Heart left ventricle (tissue), 16 donors: ENCODE results near the gene TREM1. TPM values are rescaled to one million over a fixed set of nuclear protein-coding genes. Genes with fewer than 3 reads are reported as not detected.

Experiments
- ATAC-seq, 4 donors: fragments of 200-7000 bp; cut with Tn5 transposase; one replicate each; pipeline ENCODE4 v1.9.1; 2020 to 2022; ENCODE audit warnings: moderate library complexity in 4 of 4, mild to moderate bottlenecking in 3 of 4, moderate number of reproducible peaks in 1 of 4
- DNase-seq, 5 donors: peaks; one replicate each; pipeline ENCODE4 v3.0.0-alpha.2; 2020
- H3K27ac ChIP-seq, 12 donors: fragments of 200-600 bp; sonication (generic) in 4 of 12; one replicate each; pipeline versions ENCODE4 v1.5.0 to v1.8.0; 2016 to 2022; ENCODE audit warnings: mild to moderate bottlenecking in 2 of 12
- H3K27me3 ChIP-seq, 9 donors: fragments of 200-600 bp; sonication (generic) in 2 of 9; one replicate each; pipeline versions ENCODE4 v1.5.1 to v1.8.0; 2016 to 2022; ENCODE audit warnings: mild to moderate bottlenecking in 3 of 9
- H3K36me3 ChIP-seq, 9 donors: fragments of 200-600 bp; sonication (generic) in 2 of 9; one replicate each; pipeline versions ENCODE4 v1.5.0 to v1.8.0; 2018 to 2022; ENCODE audit warnings: mild to moderate bottlenecking in 2 of 9
- H3K4me1 ChIP-seq, 12 donors: fragments of 200-600 bp; sonication (generic) in 4 of 12; one replicate each; pipeline versions ENCODE4 v1.5.0 to v1.8.0; 2016 to 2022; ENCODE audit warnings: mild to moderate bottlenecking in 3 of 12
- H3K4me3 ChIP-seq, 12 donors: fragments of 200-600 bp; sonication (generic) in 4 of 12; one replicate each; pipeline versions ENCODE4 v1.5.0 to v1.8.0; 2017 to 2022; ENCODE audit warnings: mild to moderate bottlenecking in 9 of 12, moderate library complexity in 4 of 12
- H3K9me3 ChIP-seq, 12 donors: fragments of 200-600 bp; sonication (generic) in 4 of 12; one replicate each; pipeline versions ENCODE4 v1.5.0 to v1.8.0; 2016 to 2022; ENCODE audit warnings: mild to moderate bottlenecking in 1 of 12
- POLR2A ChIP-seq, 2 donors: fragments of 450-650 bp; IDR thresholded peaks; one replicate each; pipeline ENCODE4 v1.6.1; 2017; ENCODE audit warnings: antibody characterized with exemption in 2 of 2, mild to moderate bottlenecking in 2 of 2, moderate library complexity in 2 of 2
- WGBS, 4 donors: extraction: QIAGEN DNeasy Blood & Tissue Kit in 2 of 4; methylation state at CpG; one replicate each; pipeline versions ENCODE4 v1.1.5 to v1.1.7; 2013 to 2018; 5-methylcytosine and 5-hydroxymethylcytosine counted together
- intact Hi-C, 10 donors: fragments of 100-400 bp; cut with DNase I; formaldehyde crosslinking; loops; one replicate each; pipeline versions ENCODE4 v1.11.1 to v1.14.2; 2022
- polyA plus RNA-seq, 2 donors: library from polyadenylated mRNA; stranded (reverse); fragments of 200-250 nt; gene quantifications; one replicate each; pipeline ENCODE4 v1.2.3, GENCODE V29; 2013
- total RNA-seq, 9 donors: library from RNA; depleted of rRNA in 2 of 9; stranded (reverse); fragments of >200 nt in 2 of 9; fragmentation: NEBNext Ultra II Directional in 3 of 9; extraction: Animal tissue kit (Norgen Biotek cat#: 25700) in 3 of 9; gene quantifications; one replicate each; pipeline versions ENCODE4 v1.1.0 to v1.2.4, GENCODE V29; 2016 to 2023
- TF ChIP-seq, protein P1 (sequence below), 12 donors: fragments of 200-600 bp; sonication (generic) in 4 of 12; IDR thresholded peaks; one replicate each; pipeline versions ENCODE4 v1.5.0 to v1.8.0; 2018 to 2022; ENCODE audit warnings: antibody characterized with exemption in 12 of 12, mild to moderate bottlenecking in 5 of 12
- donor health status: ischemic (EF 13 %, LVEDD 7.1; RV severe dilation, severe dysfunction).
- donor health status: healthy with polysubstance abuse.
- donor health status: DM: no; HTN: yes; CAD: no.
- donor health status: DM: no; HTN: no; CAD: no.
- donor health status: ischemic (EF 25% LVEDD 6.9; RV normal size, moderate dysfunction).
- donor health status: ischemic (EF 25% LVEDD 5.7; RV mildly dilated, moderate dysfunction).
- donor health status: healthy.
- donor health status: DM: yes; HTN: yes; CAD: no.
- donor health status: ischemic (EF 35%, LVEDD 5.7; RV mildly dilated, moderate dysfunction).
- donor health status: nonischemic (EF 11% LVEDD 7.7; RV severe dilation, severe dysfunction).
- donor health status: DM: yes; HTN: yes; CAD: no.
- donor health status: PGD.
- donor health status: ischemic (EF 29% LVEDD 5.4; RV normal size, mild dysfunction).
- donor health status: nonischemic (EF 23%, LVEDD 6.1; RV moderate dilation, normal function).

Gene TREM1
- total and polyA plus RNA-seq, 11 donors: 0.19 to 18.4 (median 0.75) TPM

- no peaks in the 10 kb centered on the region for H3K9me3 ChIP-seq
- no peaks in the 10 kb centered on the region for H3K36me3 ChIP-seq
- intact Hi-C loops: no loop called here
- H3K4me3 ChIP-seq: no peak overlapping the region
- 11 to 64% (median 34%) methylated on average over 1 of the region's 1 CpG for WGBS, 4 donors
- peaks cover 0 to 3% (median 0%) of the 10 kb centered on the region in 9 donors for H3K27me3 ChIP-seq
- H3K4me1 ChIP-seq: peaks cover 0 to 21% (median 0%) of the 10 kb centered on the region in 12 donors
- TF ChIP-seq POLR2A (IDR thresholded peaks at IDR 0.05): no peak
- TF ChIP-seq, protein P1, sequence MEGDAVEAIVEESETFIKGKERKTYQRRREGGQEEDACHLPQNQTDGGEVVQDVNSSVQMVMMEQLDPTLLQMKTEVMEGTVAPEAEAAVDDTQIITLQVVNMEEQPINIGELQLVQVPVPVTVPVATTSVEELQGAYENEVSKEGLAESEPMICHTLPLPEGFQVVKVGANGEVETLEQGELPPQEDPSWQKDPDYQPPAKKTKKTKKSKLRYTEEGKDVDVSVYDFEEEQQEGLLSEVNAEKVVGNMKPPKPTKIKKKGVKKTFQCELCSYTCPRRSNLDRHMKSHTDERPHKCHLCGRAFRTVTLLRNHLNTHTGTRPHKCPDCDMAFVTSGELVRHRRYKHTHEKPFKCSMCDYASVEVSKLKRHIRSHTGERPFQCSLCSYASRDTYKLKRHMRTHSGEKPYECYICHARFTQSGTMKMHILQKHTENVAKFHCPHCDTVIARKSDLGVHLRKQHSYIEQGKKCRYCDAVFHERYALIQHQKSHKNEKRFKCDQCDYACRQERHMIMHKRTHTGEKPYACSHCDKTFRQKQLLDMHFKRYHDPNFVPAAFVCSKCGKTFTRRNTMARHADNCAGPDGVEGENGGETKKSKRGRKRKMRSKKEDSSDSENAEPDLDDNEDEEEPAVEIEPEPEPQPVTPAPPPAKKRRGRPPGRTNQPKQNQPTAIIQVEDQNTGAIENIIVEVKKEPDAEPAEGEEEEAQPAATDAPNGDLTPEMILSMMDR (IDR thresholded peaks at IDR 0.05): no peak
- no peak overlapping the region for H3K27ac ChIP-seq
- no peak for ATAC-seq
- no peak for DNase-seq
Observed at GRCh38 chr6:41291717-41292116, 5.2 kb upstream of the TREM1 start.

DNA sequence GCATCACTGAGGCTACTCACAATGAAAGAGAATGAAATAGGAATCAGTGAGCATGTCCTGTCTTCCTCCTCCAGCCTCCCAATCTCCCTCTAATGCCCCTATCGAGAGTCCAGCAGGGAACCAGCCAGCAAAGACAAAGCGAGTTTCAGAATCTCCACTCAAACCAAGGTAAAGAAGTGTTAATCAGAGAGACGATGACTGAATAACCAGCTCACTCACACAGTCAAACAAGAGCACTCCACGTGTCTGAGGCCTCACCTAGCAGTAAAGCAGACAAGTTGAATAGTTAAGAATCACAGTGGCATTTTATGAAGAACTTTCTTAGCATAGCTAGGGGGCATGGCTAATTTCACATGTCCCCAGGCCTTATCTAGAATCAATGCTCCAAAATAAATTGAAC is 3.3 kb upstream of the TREM1 start:
- Histone ChIP-seq H3K9me3 (no peaks in the 10 kb centered on the region), H3K4me3 (no peak overlapping the region), H3K27me3 (peaks cover 0 to 6% (median 0%) of the 10 kb centered on the region in 9 donors), H3K36me3 (no peaks in the 10 kb centered on the region), H3K27ac (no peak overlapping the region), H3K4me1 (peaks cover 0 to 22% (median 0%) of the 10 kb centered on the region in 12 donors)
- ATAC-seq (no peak), DNase-seq (no peak)
- WGBS, 4 donors: 76 to 89% (median 85%) methylated on average over 4 of the region's 4 CpGs
- intact Hi-C loops: no loop called here
- no peak for TF ChIP-seq POLR2A (IDR thresholded peaks at IDR 0.05)
- TF ChIP-seq, protein P1 (IDR thresholded peaks at IDR 0.05): no peak

DNA sequence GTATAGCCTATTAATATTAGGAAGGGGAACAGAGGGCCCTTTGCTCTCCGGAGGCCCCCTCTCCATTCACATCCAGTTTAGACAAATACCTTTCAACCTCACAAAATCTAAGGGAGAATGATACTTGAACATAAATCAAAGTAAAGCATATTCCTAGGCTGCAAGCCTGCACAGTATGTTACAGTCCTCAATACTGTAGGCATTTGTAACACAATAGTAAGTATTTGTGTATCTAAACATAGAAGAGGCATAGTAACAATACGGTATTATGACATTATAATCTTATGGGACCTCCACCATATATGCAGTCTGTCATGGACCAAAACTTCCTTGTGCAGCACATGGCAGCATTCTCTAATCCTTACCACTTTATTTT is 2.3 kb upstream of the TREM1 start:
- Histone ChIP-seq H3K9me3 (no peaks in the 10 kb centered on the region), H3K27ac (no peak overlapping the region), H3K27me3 (peaks cover 0 to 6% (median 0%) of the 10 kb centered on the region in 9 donors), H3K4me1 (peaks cover 0 to 22% (median 0%) of the 10 kb centered on the region in 12 donors), H3K36me3 (no peaks in the 10 kb centered on the region), H3K4me3 (no peak overlapping the region)
- TF ChIP-seq, protein P1 (IDR thresholded peaks at IDR 0.05): no peak
- no peak for TF ChIP-seq POLR2A (IDR thresholded peaks at IDR 0.05)
- ATAC-seq (no peak), DNase-seq (no peak)
- intact Hi-C loops: no loop called here
- WGBS, 4 donors: 56 to 88% (median 73%) methylated on average over 2 of the region's 2 CpGs

DNA sequence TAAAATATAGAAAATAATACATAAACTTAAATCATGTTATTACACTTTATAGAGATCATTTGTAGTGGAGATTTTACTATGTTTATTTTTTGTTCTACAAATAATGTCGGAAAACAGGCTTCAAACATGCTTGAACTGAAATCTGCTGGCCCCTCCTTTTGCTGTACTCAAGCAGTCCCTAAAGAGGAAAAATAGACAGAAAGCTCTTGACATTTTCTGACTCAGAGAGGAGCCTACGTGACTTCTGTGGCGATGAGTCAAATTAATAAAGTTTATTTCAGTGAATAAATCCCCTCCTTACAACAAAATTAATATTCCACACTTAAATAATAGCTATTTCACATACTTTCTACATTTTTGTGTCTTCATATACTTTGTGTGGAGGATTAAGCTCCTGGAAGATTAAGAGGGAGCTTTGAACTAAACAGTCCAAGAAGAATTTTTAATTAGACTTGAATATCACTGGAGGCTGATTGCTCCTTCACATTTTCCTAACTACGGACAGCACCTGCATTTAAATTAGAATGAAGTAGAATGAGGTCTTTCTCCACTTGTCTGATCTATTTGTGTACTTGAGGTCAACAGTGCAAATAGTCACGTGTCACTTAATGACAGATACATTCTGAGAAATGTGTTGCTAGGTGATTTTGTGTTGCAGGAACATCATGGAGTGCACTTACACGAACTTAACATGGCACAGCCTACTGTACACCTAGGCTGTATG is 1.7 kb upstream of the TREM1 start:
- H3K36me3 ChIP-seq: no peaks in the 10 kb centered on the region
- H3K27ac ChIP-seq: no peak overlapping the region
- H3K4me3 ChIP-seq: no peak overlapping the region
- H3K9me3 ChIP-seq: no peaks in the 10 kb centered on the region
- WGBS, 4 donors: 38 to 50% (median 43%) methylated on average over 6 of the region's 6 CpGs
- DNase-seq (no peak), ATAC-seq (peak in 3 of 4 donors; percentile 59 to 77 (median 75))
- intact Hi-C loops: no loop called here
- TF ChIP-seq, protein P1 (IDR thresholded peaks at IDR 0.05): no peak
- no peak for TF ChIP-seq POLR2A (IDR thresholded peaks at IDR 0.05)
- peaks cover 0 to 6% (median 0%) of the 10 kb centered on the region in 9 donors for H3K27me3 ChIP-seq
- H3K4me1 ChIP-seq: peaks cover 0 to 22% (median 0%) of the 10 kb centered on the region in 12 donors
